ENCODE data around the gene HCRT. TPM values are rescaled to one million over a fixed set of nuclear protein-coding genes. Genes with fewer than 3 reads are reported as not detected.

Gene HCRT
- total RNA-seq, 1 donor from 2014 or later, result not detected

GRCh38 chr17:42193216-42193968 is 8.1 kb upstream of the HCRT start:
- DNase-seq (no peak), ATAC-seq (no peak)
- no peak for TF ChIP-seq CTCF (IDR thresholded peaks at IDR 0.05)
- no peaks in the 10 kb centered on the region for H3K27me3 ChIP-seq (ENCODE audit: low read depth)
- intact Hi-C loops (cut with DNase I), result no loop called here
- peaks cover 25% of the 10 kb centered on the region for H3K4me1 ChIP-seq
- peak overlapping the region; percentile 91 for H3K27ac ChIP-seq
- no peaks in the 10 kb centered on the region for H3K36me3 ChIP-seq
- H3K9me3 ChIP-seq, result no peaks in the 10 kb centered on the region
- H3K4me3 ChIP-seq, result peak overlapping the region; percentile 90

- Histone ChIP-seq H3K27me3 (ENCODE audit: low read depth) (no peaks in the 10 kb centered on the region), H3K36me3 (no peaks in the 10 kb centered on the region), H3K4me3 (no peak overlapping the region), H3K27ac (no peak overlapping the region), H3K4me1 (peaks cover 25% of the 10 kb centered on the region), H3K9me3 (no peaks in the 10 kb centered on the region)
- DNase-seq, result no peak
- intact Hi-C loops (cut with DNase I), result no loop called here
- TF ChIP-seq CTCF (IDR thresholded peaks at IDR 0.05), result no peak
- no peak for ATAC-seq
These were observed 7.2 kb upstream of the HCRT start for GRCh38 chr17:42192189-42193126.

GRCh38 chr17:42191275-42191608 is 6.0 kb upstream of the HCRT start:
- intact Hi-C loops (cut with DNase I), result no loop called here
- TF ChIP-seq CTCF (IDR thresholded peaks at IDR 0.05), result no peak
- no peaks in the 10 kb centered on the region for H3K36me3 ChIP-seq
- H3K4me1 ChIP-seq, result peaks cover 25% of the 10 kb centered on the region
- no peak overlapping the region for H3K4me3 ChIP-seq
- H3K27ac ChIP-seq, result no peak overlapping the region
- DNase-seq (no peak), ATAC-seq (no peak)
- H3K27me3 ChIP-seq (ENCODE audit: low read depth), result no peaks in the 10 kb centered on the region
- H3K9me3 ChIP-seq, result no peaks in the 10 kb centered on the region

GRCh38 chr17:42190491-42191274 is 5.4 kb upstream of the HCRT start:
- TF ChIP-seq CTCF (IDR thresholded peaks at IDR 0.05), result no peak
- no peaks in the 10 kb centered on the region for H3K27me3 ChIP-seq (ENCODE audit: low read depth)
- H3K4me3 ChIP-seq, result no peak overlapping the region
- H3K36me3 ChIP-seq, result no peaks in the 10 kb centered on the region
- H3K9me3 ChIP-seq, result no peaks in the 10 kb centered on the region
- H3K27ac ChIP-seq, result no peak overlapping the region
- DNase-seq, result no peak
- intact Hi-C loops (cut with DNase I), result no loop called here
- peaks cover 25% of the 10 kb centered on the region for H3K4me1 ChIP-seq
- ATAC-seq, result no peak

- DNase-seq, result no peak
- Histone ChIP-seq H3K9me3 (no peaks in the 10 kb centered on the region), H3K4me1 (peaks cover 26% of the 10 kb centered on the region), H3K27me3 (ENCODE audit: low read depth) (no peaks in the 10 kb centered on the region), H3K36me3 (no peaks in the 10 kb centered on the region), H3K27ac (no peak overlapping the region), H3K4me3 (no peak overlapping the region)
- TF ChIP-seq CTCF (IDR thresholded peaks at IDR 0.05), result no peak
- intact Hi-C loops (cut with DNase I), result no loop called here
- no peak for ATAC-seq
These were observed 4.4 kb upstream of the HCRT start for GRCh38 chr17:42189651-42189965.
